Measurements from ENCODE around the gene TEX51.

Gene TEX51

DNA sequence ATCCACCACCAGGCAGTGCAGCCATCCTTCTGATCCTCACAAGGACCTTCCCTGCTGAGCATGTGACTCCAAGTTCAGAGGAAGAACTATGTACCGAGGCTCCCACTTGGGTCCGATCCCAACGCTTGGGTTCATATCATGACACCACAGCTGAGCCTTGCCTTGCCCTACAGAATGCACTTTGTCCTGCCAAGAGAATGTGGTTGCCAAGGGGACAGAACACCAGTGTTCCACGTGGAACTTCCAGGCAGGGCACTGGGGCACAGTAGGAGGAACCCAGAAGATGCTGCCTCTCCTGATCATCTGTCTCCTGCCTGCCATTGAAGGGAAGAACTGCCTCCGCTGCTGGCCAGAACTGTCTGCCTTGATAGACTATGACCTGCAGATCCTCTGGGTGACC, at the start of gene TEX51:
TSS of gene TEX51 (plus strand) at position 255 of the 400 bp plus-strand sequence. CDS start at position 284, 29 bp downstream.
- no peak for DNase-seq

GRCh38 chr2:126849054-126849453, 49.6 kb upstream of the TEX51 start:
- DNase-seq: no peak

DNA sequence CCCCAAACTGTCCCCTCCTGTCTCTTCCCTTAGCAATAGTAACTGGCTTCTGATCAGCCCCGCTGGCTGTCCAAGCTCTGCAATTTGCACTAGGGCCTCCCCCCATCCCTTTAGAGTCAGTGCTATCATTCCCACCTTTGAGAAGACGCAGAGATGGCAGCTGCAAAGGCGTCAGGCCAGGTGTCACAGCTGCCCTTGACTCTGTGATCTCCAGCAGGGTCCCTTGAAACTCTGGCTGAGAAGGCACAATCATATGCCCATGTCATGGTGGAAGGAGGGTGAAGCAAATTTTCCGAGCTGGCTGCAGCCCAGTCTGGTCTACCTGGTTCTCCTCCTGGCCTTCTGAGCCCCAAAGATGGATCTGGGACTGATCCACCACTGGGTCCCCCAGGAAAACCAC, 49.2 kb upstream of the TEX51 start:
- DNase-seq: peak; percentile 28

GRCh38 chr2:126849991-126850535, 48.6 kb upstream of the TEX51 start:
- peak; percentile 40 for DNase-seq

GRCh38 chr2:126850940-126851339, 47.8 kb upstream of the TEX51 start:
- DNase-seq: peak; percentile 24

- DNase-seq: no peak
Measured at GRCh38 chr2:126851756-126852155, 46.9 kb upstream of the TEX51 start.

DNA sequence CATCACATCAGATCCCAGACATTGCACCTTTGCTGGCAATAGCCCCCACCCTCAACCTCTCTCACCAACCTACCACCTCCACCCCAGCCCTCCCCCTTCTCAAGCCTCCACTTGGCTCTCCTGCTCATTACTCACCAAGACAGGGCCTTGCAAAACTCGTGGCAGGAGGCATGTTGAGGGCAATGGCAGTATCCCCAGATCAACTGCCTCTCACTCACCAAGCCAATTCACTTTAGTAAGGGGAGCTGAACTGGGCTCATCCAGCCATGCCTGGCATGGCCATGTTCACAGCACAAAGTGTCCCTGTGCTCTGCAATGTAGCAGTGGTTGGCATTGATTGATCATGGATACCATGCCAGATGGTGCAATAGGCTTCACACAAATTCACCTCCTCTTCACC, 46.3 kb upstream of the TEX51 start:
- DNase-seq: no peak

- peak; percentile 26 for DNase-seq
Measured at GRCh38 chr2:126855606-126856005, 43.1 kb upstream of the TEX51 start.

- peak; percentile 15 for DNase-seq
Measured at GRCh38 chr2:126856403-126856802, 42.3 kb upstream of the TEX51 start.

GRCh38 chr2:126857502-126857901, 41.2 kb upstream of the TEX51 start:
- peak; percentile 21 for DNase-seq

- peak; percentile 21 for DNase-seq
Measured at GRCh38 chr2:126858013-126858412, 40.7 kb upstream of the TEX51 start.

DNA sequence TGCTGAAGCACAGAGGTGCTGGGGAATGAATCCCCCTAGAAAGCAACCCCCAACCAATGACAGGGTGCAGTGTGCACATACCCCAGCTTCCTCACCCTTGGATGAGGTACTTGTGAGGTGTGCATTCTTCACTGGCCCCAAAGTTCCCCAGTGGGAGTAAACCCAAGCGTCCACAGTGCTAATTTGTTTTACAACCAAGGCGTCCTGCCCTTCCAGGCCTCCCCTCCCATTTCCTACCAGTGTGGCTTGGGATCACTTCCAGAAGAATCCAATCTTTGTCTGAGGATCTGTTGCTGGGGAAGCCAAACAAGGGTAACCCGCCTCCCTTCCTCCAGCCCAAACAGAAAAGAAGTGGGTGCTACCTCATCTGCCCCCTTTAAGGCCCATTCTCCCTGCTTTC, 40.3 kb upstream of the TEX51 start:
- no peak for DNase-seq

- peak; percentile 28 for DNase-seq
Measured at GRCh38 chr2:126858991-126859390, 39.7 kb upstream of the TEX51 start.

GRCh38 chr2:126859631-126860030, 39.1 kb upstream of the TEX51 start:
- DNase-seq: peak; percentile 35

- DNase-seq: peak; percentile 17
Measured at GRCh38 chr2:126860385-126860784, 38.3 kb upstream of the TEX51 start.

- DNase-seq: peak; percentile 11
Measured at GRCh38 chr2:126862730-126863129, 36.0 kb upstream of the TEX51 start.

- DNase-seq: peak; percentile 9
Measured at GRCh38 chr2:126863336-126864015, 35.2 kb upstream of the TEX51 start.

DNA sequence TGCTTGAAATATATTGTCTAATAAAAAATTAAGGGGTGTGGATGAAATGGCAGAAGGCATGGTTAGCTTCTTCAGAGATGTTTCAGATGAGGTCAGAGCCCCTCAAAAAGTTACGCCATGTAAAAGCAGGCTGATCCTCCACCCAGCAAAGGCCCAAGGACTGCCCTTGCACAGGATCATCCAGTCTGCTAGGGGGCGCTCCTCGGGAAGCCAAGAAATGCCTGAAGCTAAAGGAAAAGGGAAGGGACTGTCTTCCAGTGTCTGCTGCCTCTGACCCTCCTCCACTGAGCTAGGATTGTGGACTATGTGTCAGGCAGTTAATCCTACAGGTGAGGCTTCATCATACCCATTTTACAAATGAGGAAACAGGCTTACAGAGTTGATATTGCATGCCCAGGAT, 33.8 kb upstream of the TEX51 start:
- no peak for DNase-seq

- DNase-seq: peak; percentile 21
Measured at GRCh38 chr2:126866451-126866850, 32.2 kb upstream of the TEX51 start.

- DNase-seq: no peak
Measured at GRCh38 chr2:126874961-126875360, 23.7 kb upstream of the TEX51 start.

- DNase-seq: no peak
Measured at GRCh38 chr2:126876631-126877030, 22.1 kb upstream of the TEX51 start.

DNA sequence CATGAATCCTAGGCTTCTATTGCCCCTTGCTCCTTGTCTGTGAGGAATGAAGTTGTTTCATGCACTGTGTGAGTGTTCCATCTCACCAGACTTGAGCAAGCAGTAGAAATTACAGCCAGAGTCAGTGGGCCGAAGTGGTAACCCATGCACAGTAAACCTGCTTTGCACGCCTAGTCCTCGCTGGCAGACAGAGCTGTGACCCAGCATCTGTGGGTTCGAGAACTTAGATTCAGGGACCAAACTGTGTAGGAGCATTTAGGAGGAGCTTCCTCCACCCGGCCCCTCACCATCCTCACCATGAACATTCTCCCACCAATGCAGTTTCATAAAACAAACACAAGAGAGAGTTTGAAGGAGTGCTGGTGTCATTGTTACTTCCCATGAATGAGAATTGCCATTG, 21.6 kb upstream of the TEX51 start:
- DNase-seq: peak; percentile 13

DNA sequence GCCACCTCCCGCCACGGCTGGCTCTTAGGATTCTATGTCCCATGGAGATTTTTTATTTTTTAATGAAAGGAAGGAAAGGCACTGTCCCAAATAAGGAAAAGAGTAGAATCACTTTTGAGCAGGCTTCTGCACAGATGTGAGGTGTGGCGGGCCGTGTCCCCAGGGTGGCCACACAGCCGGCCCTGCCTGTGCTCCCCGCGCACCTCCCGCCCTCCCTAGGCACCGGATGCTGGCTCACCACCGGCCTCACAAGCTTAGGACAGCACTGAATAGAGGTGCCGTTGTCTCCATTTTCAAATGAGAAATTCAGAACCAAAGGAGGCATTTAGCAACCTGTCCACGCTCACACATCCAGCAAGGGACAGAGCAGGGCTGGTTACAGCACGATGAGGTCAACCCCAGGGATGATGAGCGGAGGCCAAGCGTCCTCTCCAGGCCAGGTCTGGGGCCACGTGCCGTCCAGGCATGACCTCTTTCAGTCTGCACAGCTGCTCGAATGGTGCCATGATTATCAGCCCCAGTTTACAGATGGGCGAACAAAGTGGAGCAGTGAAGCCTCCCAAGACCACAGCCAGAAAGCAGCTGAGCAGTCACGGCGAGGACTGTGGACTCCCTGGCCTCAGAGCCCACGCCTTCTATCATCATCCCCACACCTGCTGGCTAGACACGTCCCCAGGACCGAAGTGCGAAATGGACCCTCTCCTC, 20.7 kb upstream of the TEX51 start:
- peak; percentile 28 for DNase-seq

DNA sequence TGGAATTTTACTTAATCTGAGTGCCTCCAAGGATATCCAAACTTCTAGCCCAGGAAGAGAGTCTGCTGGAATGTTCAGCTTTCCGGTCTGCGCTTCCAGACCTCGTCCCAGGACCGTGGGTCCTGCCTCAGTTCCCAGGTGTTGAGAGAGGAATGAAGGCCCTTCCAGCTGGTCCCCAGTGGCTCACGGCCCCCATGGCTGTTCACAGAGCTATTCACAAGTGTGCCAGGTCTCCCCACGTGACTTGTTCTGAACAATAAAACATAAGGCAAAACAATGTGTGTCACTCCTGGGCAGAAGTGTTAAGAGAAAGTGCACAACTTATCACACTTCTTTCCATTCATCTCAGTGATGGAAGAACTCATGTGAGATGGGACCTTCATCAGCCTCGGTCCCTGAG, 20.1 kb upstream of the TEX51 start:
- peak; percentile 30 for DNase-seq
